ENCODE data around the gene USP6NL.

The USP6NL gene

GRCh38 chr10:11602358-11602757 is 9.1 kb downstream of the USP6NL start:
- H3K4me2 ChIP-seq (ENCODE audit: low read length), result peak overlapping the region; percentile 6
- peak overlapping the region; percentile 57 for H3K56ac ChIP-seq (ENCODE audit: low read length)
- no peak for DNase-seq
- peak overlapping the region; percentile 49 for H2BK120ac ChIP-seq (ENCODE audit: low read depth, low read length)
- H2BK15ac ChIP-seq (replicated peaks; ENCODE audit: low read depth), result no peak overlapping the region
- no peak overlapping the region for H3K4ac ChIP-seq (ENCODE audit: low read depth, low read length)
- no peaks in the 10 kb centered on the region for H3K27me3 ChIP-seq (ENCODE audit: insufficient read depth, low read length, poor library complexity)
- peak overlapping the region; percentile 35 for H2AK5ac ChIP-seq (ENCODE audit: low read length)
- WGBS (ENCODE audit: extremely low coverage, insufficient coverage, low lambda C conversion rate), result no CpG with 5 or more reads among the region's 7 CpGs
- no peak overlapping the region for H4K8ac ChIP-seq (ENCODE audit: low read depth, low read length)
- H3K9ac ChIP-seq (ENCODE audit: low read length), result no peak overlapping the region
- H3K36me3 ChIP-seq (ENCODE audit: control insufficient read depth, insufficient read depth, low read length), result no peaks in the 10 kb centered on the region
- no peak overlapping the region for H3K18ac ChIP-seq (ENCODE audit: low read length)
- H3K4me3 ChIP-seq (ENCODE audit: low read length), result no peak overlapping the region
- no peak overlapping the region for H3K23ac ChIP-seq (ENCODE audit: low read length)
- peaks cover 30% of the 10 kb centered on the region for H3K79me2 ChIP-seq (ENCODE audit: control insufficient read depth, insufficient read depth, low read length)
- peaks cover 6% of the 10 kb centered on the region for H3K79me1 ChIP-seq (ENCODE audit: low read length)
- peaks cover 9% of the 10 kb centered on the region for H3K4me1 ChIP-seq (ENCODE audit: control insufficient read depth, low read depth, low read length)
- peak overlapping the region; percentile 52 for H2BK5ac ChIP-seq (ENCODE audit: low read length)
- peak overlapping the region; percentile 38 for H3K27ac ChIP-seq (ENCODE audit: low read depth, low read length)
- H4K5ac ChIP-seq (ENCODE audit: low read length), result no peak overlapping the region

GRCh38 chr10:11601670-11602069 is 9.8 kb downstream of the USP6NL start:
- Histone ChIP-seq H2BK15ac (replicated peaks; ENCODE audit: low read depth) (no peak overlapping the region), H3K18ac (ENCODE audit: low read length) (no peak overlapping the region)
- no peak for DNase-seq

GRCh38 chr10:11600280-11600679 is 11.2 kb downstream of the USP6NL start:
- H2BK5ac ChIP-seq (ENCODE audit: low read length), result no peak overlapping the region
- H3K18ac ChIP-seq (ENCODE audit: low read length), result no peak overlapping the region
- no peak overlapping the region for H4K5ac ChIP-seq (ENCODE audit: low read length)
- H3K79me1 ChIP-seq (ENCODE audit: low read length), result peaks cover 11% of the 10 kb centered on the region
- no CpG with 5 or more reads among the region's 3 CpGs for WGBS (ENCODE audit: extremely low coverage, insufficient coverage, low lambda C conversion rate)
- H2AK5ac ChIP-seq (ENCODE audit: low read length), result no peak overlapping the region
- H2BK15ac ChIP-seq (replicated peaks; ENCODE audit: low read depth), result no peak overlapping the region
- no peak overlapping the region for H3K9ac ChIP-seq (ENCODE audit: low read length)
- H4K8ac ChIP-seq (ENCODE audit: low read depth, low read length), result peak overlapping the region; percentile 65
- H3K56ac ChIP-seq (ENCODE audit: low read length), result no peak overlapping the region
- H3K4me3 ChIP-seq (ENCODE audit: low read length), result no peak overlapping the region
- no peak overlapping the region for H2BK120ac ChIP-seq (ENCODE audit: low read depth, low read length)
- no peak overlapping the region for H3K23ac ChIP-seq (ENCODE audit: low read length)
- no peak for DNase-seq
- H3K27ac ChIP-seq (ENCODE audit: low read depth, low read length), result no peak overlapping the region
- no peaks in the 10 kb centered on the region for H3K36me3 ChIP-seq (ENCODE audit: control insufficient read depth, insufficient read depth, low read length)
- peaks cover 10% of the 10 kb centered on the region for H3K4me1 ChIP-seq (ENCODE audit: control insufficient read depth, low read depth, low read length)
- H3K4ac ChIP-seq (ENCODE audit: low read depth, low read length), result no peak overlapping the region
- H3K4me2 ChIP-seq (ENCODE audit: low read length), result no peak overlapping the region
- no peaks in the 10 kb centered on the region for H3K27me3 ChIP-seq (ENCODE audit: insufficient read depth, low read length, poor library complexity)
- H3K79me2 ChIP-seq (ENCODE audit: control insufficient read depth, insufficient read depth, low read length), result peaks cover 27% of the 10 kb centered on the region

More at GRCh38 chr10:11601670-11602069, 9.8 kb downstream of the USP6NL start:
- no peak overlapping the region for H3K27ac ChIP-seq (ENCODE audit: low read depth, low read length)
- H2BK5ac ChIP-seq (ENCODE audit: low read length), result no peak overlapping the region
- H3K27me3 ChIP-seq (ENCODE audit: insufficient read depth, low read length, poor library complexity), result no peaks in the 10 kb centered on the region
- H3K79me1 ChIP-seq (ENCODE audit: low read length), result peaks cover 7% of the 10 kb centered on the region
- WGBS (ENCODE audit: extremely low coverage, insufficient coverage, low lambda C conversion rate), result no CpG with 5 or more reads among the region's 1 CpG
- H3K4me1 ChIP-seq (ENCODE audit: control insufficient read depth, low read depth, low read length), result peaks cover 9% of the 10 kb centered on the region
- no peak overlapping the region for H3K4me2 ChIP-seq (ENCODE audit: low read length)
- H2BK120ac ChIP-seq (ENCODE audit: low read depth, low read length), result no peak overlapping the region
- no peak overlapping the region for H4K5ac ChIP-seq (ENCODE audit: low read length)
- no peak overlapping the region for H3K4ac ChIP-seq (ENCODE audit: low read depth, low read length)
- no peak overlapping the region for H3K9ac ChIP-seq (ENCODE audit: low read length)
- no peak overlapping the region for H2AK5ac ChIP-seq (ENCODE audit: low read length)
- H3K23ac ChIP-seq (ENCODE audit: low read length), result no peak overlapping the region
- no peak overlapping the region for H3K56ac ChIP-seq (ENCODE audit: low read length)
- H4K8ac ChIP-seq (ENCODE audit: low read depth, low read length), result no peak overlapping the region
- H3K4me3 ChIP-seq (ENCODE audit: low read length), result no peak overlapping the region
- no peaks in the 10 kb centered on the region for H3K36me3 ChIP-seq (ENCODE audit: control insufficient read depth, insufficient read depth, low read length)
- H3K79me2 ChIP-seq (ENCODE audit: control insufficient read depth, insufficient read depth, low read length), result peaks cover 27% of the 10 kb centered on the region

DNA sequence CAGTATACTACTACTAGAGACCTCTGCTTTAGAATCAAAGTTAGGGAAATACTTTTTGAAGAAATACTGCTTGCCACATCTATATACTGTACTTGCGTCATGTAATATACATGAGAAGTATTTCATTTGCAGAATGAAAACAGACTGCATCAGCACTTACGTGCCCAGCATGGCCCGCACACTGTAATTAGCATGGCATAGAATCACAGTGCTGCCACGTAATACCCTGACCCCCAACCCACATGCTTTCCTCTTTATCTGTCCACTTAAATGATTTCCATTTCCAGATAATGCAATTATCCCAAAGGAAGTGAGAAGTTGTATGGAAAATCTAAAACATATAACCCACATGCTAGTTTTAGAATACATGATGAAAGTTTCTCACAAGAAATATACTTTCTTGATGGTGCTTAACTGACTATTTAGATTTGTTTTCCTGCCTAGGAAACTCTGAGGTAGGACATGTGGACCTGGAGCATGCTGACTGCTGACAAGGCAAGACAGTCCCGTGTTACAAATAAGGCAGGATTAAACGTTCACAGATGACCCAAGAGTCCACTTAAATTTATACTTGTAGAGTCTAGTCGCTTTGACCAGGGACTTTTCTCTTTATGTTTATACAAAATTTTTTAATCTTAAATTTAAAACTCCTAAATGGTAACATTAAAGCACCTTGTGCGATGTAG is 12.6 kb downstream of the USP6NL start:
- WGBS (ENCODE audit: extremely low coverage, insufficient coverage, low lambda C conversion rate), result no CpG with 5 or more reads among the region's 8 CpGs
- H4K5ac ChIP-seq (ENCODE audit: low read length), result no peak overlapping the region

GRCh38 chr10:11597470-11597869 is 14.0 kb downstream of the USP6NL start:
- no peak overlapping the region for H2AK5ac ChIP-seq (ENCODE audit: low read length)
- H4K5ac ChIP-seq (ENCODE audit: low read length), result no peak overlapping the region
- no CpG with 5 or more reads among the region's 3 CpGs for WGBS (ENCODE audit: extremely low coverage, insufficient coverage, low lambda C conversion rate)
- peaks cover 16% of the 10 kb centered on the region for H3K79me1 ChIP-seq (ENCODE audit: low read length)
- H2BK5ac ChIP-seq (ENCODE audit: low read length), result no peak overlapping the region
- no peak overlapping the region for H3K4me3 ChIP-seq (ENCODE audit: low read length)
- no peak overlapping the region for H2BK120ac ChIP-seq (ENCODE audit: low read depth, low read length)
- peaks cover 10% of the 10 kb centered on the region for H3K4me1 ChIP-seq (ENCODE audit: control insufficient read depth, low read depth, low read length)
- H3K18ac ChIP-seq (ENCODE audit: low read length), result no peak overlapping the region
- H2BK15ac ChIP-seq (replicated peaks; ENCODE audit: low read depth), result no peak overlapping the region
- no peak overlapping the region for H3K4me2 ChIP-seq (ENCODE audit: low read length)
- no peak overlapping the region for H3K4ac ChIP-seq (ENCODE audit: low read depth, low read length)
- H3K27ac ChIP-seq (ENCODE audit: low read depth, low read length), result no peak overlapping the region
- no peak for DNase-seq
- H4K8ac ChIP-seq (ENCODE audit: low read depth, low read length), result no peak overlapping the region
- H3K56ac ChIP-seq (ENCODE audit: low read length), result no peak overlapping the region
- H3K9ac ChIP-seq (ENCODE audit: low read length), result no peak overlapping the region
- no peaks in the 10 kb centered on the region for H3K36me3 ChIP-seq (ENCODE audit: control insufficient read depth, insufficient read depth, low read length)
- H3K27me3 ChIP-seq (ENCODE audit: insufficient read depth, low read length, poor library complexity), result no peaks in the 10 kb centered on the region
- no peak overlapping the region for H3K23ac ChIP-seq (ENCODE audit: low read length)
- peaks cover 30% of the 10 kb centered on the region for H3K79me2 ChIP-seq (ENCODE audit: control insufficient read depth, insufficient read depth, low read length)

More for the DNA sequence above, 12.6 kb downstream of the USP6NL start:
- Histone ChIP-seq H3K4ac (ENCODE audit: low read depth, low read length) (no peak overlapping the region), H3K56ac (ENCODE audit: low read length) (no peak overlapping the region), H3K79me1 (ENCODE audit: low read length) (peaks cover 14% of the 10 kb centered on the region), H3K4me1 (ENCODE audit: control insufficient read depth, low read depth, low read length) (peaks cover 14% of the 10 kb centered on the region), H3K18ac (ENCODE audit: low read length) (no peak overlapping the region), H3K4me2 (ENCODE audit: low read length) (no peak overlapping the region), H2AK5ac (ENCODE audit: low read length) (no peak overlapping the region), H2BK15ac (replicated peaks; ENCODE audit: low read depth) (no peak overlapping the region), H3K27me3 (ENCODE audit: insufficient read depth, low read length, poor library complexity) (no peaks in the 10 kb centered on the region), H3K9ac (ENCODE audit: low read length) (no peak overlapping the region), H3K23ac (ENCODE audit: low read length) (no peak overlapping the region), H2BK5ac (ENCODE audit: low read length) (no peak overlapping the region), H3K36me3 (ENCODE audit: control insufficient read depth, insufficient read depth, low read length) (no peaks in the 10 kb centered on the region), H4K8ac (ENCODE audit: low read depth, low read length) (no peak overlapping the region), H3K27ac (ENCODE audit: low read depth, low read length) (no peak overlapping the region), H2BK120ac (ENCODE audit: low read depth, low read length) (no peak overlapping the region), H3K79me2 (ENCODE audit: control insufficient read depth, insufficient read depth, low read length) (peaks cover 28% of the 10 kb centered on the region), H3K4me3 (ENCODE audit: low read length) (no peak overlapping the region)
- no peak for DNase-seq

- H3K56ac ChIP-seq (ENCODE audit: low read length), result no peak overlapping the region
- peaks cover 4% of the 10 kb centered on the region for H3K4me1 ChIP-seq (ENCODE audit: control insufficient read depth, low read depth, low read length)
- no peaks in the 10 kb centered on the region for H3K36me3 ChIP-seq (ENCODE audit: control insufficient read depth, insufficient read depth, low read length)
- no peak overlapping the region for H3K4ac ChIP-seq (ENCODE audit: low read depth, low read length)
- no peak overlapping the region for H3K9ac ChIP-seq (ENCODE audit: low read length)
- H4K5ac ChIP-seq (ENCODE audit: low read length), result no peak overlapping the region
- H3K23ac ChIP-seq (ENCODE audit: low read length), result no peak overlapping the region
- H2BK120ac ChIP-seq (ENCODE audit: low read depth, low read length), result no peak overlapping the region
- H3K18ac ChIP-seq (ENCODE audit: low read length), result peak overlapping the region; percentile 41
- no peak overlapping the region for H3K4me2 ChIP-seq (ENCODE audit: low read length)
- peaks cover 14% of the 10 kb centered on the region for H3K79me1 ChIP-seq (ENCODE audit: low read length)
- no CpG with 5 or more reads among the region's 1 CpG for WGBS (ENCODE audit: extremely low coverage, insufficient coverage, low lambda C conversion rate)
- no peak overlapping the region for H2BK15ac ChIP-seq (replicated peaks; ENCODE audit: low read depth)
- H3K4me3 ChIP-seq (ENCODE audit: low read length), result no peak overlapping the region
- no peak overlapping the region for H4K8ac ChIP-seq (ENCODE audit: low read depth, low read length)
- no peak overlapping the region for H2AK5ac ChIP-seq (ENCODE audit: low read length)
- H3K27ac ChIP-seq (ENCODE audit: low read depth, low read length), result no peak overlapping the region
- peaks cover 26% of the 10 kb centered on the region for H3K79me2 ChIP-seq (ENCODE audit: control insufficient read depth, insufficient read depth, low read length)
- peak; percentile 18 for DNase-seq
- H2BK5ac ChIP-seq (ENCODE audit: low read length), result no peak overlapping the region
- H3K27me3 ChIP-seq (ENCODE audit: insufficient read depth, low read length, poor library complexity), result no peaks in the 10 kb centered on the region
These were observed 16.1 kb downstream of the USP6NL start for GRCh38 chr10:11595395-11595692.
